Central memory CD4-positive, alpha-beta T cell (primary cell): ENCODE measurements around the gene TDRD10.
"Not testable (repeated sequence)": the region's sequence is repeated elsewhere in the genome, so short reads cannot be mapped to it uniquely, and the experiment has no call there.

Source experiments
- DNase-seq: peaks from one replicate; pipeline ENCODE4 v3.0.0; 2022

The TDRD10 gene

GRCh38 chr1:154520333-154520732 is 18.3 kb downstream of the TDRD10 start:
- no peak for DNase-seq

DNA sequence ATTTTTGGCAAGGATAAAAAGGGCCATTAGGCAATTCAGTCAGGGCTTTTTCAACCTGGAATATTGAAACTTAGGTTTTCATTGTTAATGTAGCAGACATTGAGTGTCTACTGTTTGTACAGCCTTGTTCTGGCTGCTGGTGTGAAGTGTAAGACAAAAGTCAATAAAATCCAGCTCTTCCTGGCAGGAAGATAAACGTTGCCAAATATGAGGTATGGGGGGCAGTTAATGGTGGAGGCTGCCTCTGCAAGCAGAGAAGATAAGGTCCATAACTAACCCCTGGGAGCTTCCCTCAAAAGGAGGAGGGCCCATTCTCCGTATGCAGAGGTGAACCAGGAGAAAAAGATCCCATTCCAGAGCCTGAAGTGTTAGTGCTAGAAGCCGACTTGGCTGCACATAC is 19.7 kb downstream of the TDRD10 start:
- DNase-seq = no peak

GRCh38 chr1:154524881-154525280 is 22.9 kb downstream of the TDRD10 start:
- no peak for DNase-seq

- DNase-seq = no peak
Observed at GRCh38 chr1:154527192-154527591, 25.2 kb downstream of the TDRD10 start.

GRCh38 chr1:154529308-154529707 is 27.3 kb downstream of the TDRD10 start:
- DNase-seq = no peak

- DNase-seq = not testable (repeated sequence)
Observed at GRCh38 chr1:154531950-154532349, 29.9 kb downstream of the TDRD10 start.

GRCh38 chr1:154533952-154534844 is 32.2 kb downstream of the TDRD10 start:
- DNase-seq = no peak

- no peak for DNase-seq
Observed at GRCh38 chr1:154536570-154536969, 34.6 kb downstream of the TDRD10 start.

DNA sequence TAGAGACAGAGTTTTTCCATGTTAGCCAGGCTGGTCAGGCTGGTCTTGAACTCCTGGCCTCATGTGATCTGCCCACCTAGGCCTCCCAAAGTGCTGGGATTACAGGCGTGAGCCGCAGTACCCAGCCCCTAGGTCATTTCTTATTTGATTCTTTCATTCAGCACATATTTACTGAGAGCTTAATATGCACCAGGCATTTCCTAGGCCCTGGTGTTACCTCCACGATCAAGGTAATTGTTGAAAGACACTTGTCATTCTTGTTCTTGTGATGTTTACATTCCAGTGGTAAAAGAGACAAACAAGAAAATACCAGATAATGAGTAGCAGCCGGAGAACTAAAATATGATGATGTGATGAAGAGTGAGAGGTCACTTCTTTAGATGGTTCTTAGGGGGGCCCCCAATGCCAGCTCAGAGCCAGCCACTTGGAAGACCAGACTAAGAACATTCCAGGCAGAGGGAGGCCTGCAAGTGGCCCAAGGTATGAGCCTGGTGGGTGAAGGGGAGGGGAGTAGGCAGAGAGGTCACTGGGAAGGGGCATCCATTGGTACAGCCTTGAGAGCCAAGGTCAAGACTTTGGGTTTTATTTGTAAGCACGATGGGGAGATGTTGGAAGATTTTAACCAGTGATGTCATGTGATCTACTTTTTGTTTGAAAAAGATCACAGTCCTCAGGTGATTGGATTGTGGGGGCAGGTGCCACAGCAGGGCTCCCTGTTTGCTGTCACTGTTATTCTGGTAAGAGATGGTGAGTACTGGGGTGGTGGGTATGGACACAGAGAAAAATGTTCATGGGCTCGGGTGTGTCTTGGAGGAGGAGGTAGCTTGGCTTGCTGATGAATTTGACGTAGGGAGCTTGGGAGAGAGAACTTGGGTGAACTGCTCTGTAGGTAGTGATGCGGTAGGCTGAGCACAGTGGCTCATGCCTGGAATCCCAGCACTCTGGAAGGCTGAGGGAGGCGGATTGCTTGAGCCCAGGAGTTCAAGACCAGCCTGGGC is 37.8 kb downstream of the TDRD10 start:
- no peak for DNase-seq

DNA sequence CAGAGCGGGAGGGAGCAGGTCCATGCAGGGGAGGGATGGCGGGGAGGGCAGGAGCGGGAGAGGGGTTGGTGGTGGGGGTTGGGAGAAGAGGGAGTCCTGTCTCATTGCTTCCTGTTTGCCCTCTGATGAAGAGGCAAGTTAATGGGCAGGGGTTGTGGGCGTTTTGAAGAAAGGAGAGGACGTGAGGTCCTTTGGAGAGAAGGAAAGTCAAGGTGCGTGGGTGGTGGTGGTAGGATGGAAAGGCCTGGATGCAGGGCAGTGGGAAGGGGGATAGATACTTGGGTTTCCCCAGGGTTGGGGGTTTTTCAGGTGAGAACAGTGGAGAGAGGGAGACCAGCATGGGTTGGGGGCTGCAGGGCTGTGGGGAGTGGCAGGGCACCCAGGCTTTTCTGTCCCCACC is 39.2 kb downstream of the TDRD10 start:
- no peak for DNase-seq

GRCh38 chr1:154546264-154547063 is 44.4 kb downstream of the TDRD10 start:
- peak; percentile 39 for DNase-seq

DNA sequence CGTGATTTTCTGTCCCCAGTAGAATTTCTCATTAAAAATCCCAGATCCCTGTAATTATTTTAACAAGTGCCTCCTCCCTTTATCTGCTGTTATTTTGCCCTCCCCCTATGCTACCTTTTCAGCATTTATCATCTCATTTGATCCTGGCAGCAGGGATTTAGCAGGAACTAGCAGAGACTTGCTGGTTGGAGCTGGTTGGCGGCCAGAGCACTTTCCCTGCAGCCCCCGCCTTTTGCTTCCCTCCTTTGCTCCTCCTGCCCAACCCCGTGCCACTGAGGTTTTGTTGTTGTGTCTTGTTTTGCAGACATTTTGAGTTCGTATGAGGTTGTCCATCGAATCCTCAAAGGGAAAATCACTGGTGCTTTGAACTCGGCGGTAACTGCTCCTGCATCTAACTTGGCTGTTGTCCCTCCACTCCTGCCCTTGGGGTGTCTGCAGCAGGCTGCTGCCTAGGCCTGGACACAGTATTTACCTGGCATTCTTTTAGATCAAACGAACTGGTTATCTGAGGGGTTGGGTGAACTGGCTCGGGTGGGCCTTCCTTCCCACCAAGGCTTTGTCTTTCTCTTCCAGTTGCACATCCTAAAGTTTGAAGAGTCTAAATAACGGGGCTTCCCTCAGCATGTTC is 45.2 kb downstream of the TDRD10 start:
- no peak for DNase-seq

- DNase-seq = no peak
Observed at GRCh38 chr1:154548028-154548427, 46.0 kb downstream of the TDRD10 start.

GRCh38 chr1:154549202-154549770 is 47.3 kb downstream of the TDRD10 start:
- DNase-seq = no peak

- DNase-seq = no peak
Observed at GRCh38 chr1:154550070-154550469, 48.1 kb downstream of the TDRD10 start.

GRCh38 chr1:154550657-154551056 is 48.6 kb downstream of the TDRD10 start:
- DNase-seq = no peak

DNA sequence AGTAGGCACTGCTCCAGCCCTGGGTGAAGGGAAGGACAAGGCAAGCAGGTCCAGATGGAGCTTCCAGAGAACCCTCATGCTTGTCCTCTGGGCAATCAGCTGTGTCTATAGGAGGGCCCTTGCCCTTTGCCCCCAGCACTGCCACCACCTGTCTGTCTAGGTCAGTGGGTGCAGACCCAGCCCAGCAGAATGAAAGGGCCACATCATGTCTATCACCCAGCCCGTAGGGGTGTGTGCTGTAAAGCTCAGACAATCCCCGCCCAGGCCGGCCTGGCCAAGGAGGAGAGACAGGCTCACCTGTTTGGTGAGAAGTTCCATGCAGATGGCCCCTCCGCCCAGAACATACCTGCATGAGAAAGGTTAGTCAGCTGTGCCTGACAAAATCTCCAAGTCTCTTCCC is 49.5 kb downstream of the TDRD10 start:
- no peak for DNase-seq

DNA sequence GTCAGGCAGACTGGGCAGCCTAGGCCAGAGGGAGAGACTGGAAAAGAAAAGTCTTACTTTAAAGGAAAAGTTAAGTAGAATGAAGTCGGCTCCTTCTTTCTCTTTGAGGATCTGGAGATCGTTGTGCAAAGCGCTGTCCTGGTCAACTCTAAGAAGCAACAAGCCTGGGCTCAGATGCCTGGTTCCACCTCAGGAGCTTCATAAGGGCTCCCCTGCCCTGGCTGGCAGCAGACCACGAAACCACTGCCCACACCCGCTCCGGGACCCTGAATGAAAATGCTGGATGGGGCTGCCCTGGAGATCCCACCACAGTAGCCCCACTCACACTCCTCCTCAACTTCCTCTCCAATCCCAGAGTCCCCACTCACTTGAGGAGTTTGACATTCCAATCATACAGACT is 50.0 kb downstream of the TDRD10 start:
- no peak for DNase-seq

GRCh38 chr1:154553056-154554030 is 51.3 kb downstream of the TDRD10 start:
- DNase-seq = no peak

DNA sequence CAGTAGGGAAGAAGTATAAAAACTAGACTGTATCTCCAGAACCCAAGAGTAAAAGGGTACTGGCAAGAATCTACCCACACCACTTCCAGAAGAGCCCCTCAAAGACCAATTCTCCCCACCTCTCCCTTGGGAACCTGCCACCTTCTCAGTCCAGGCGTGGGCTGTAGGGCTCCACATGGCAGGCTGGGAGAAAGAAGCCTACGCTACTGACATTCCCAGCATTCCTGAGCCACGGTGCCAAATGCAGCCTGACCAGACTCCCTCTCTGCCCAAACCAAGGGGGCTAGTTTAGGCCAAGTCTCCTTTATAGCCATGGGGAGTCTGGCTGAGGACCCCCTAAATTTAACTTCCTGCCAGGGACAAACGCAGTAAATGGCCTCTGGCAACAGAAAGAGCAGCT is 54.4 kb downstream of the TDRD10 start:
- DNase-seq = no peak
